Stimulated activated CD8-positive, alpha-beta memory T cell treated with anti-CD3 and anti-CD28 coated beads, Interleukin-15, amount 100 ng/mL, for 24 hours (primary cell): ENCODE results near the gene UBE2A.
A peak's percentile ranks its signal among the peaks of the same experiment; 100 is the strongest.

Source experiments
- DNase-seq: peaks from one replicate; pipeline ENCODE4 v3.0.0-alpha.2; 2020; ENCODE audit warnings: low read depth

UBE2A gene

GRCh38 chrX:119574394-119575266 is at the start of gene UBE2A:
Gene UBE2A, plus strand, starts transcription at chrX:119574563. Its CDS starts 149 bp downstream, at chrX:119574712.
- DNase-seq: peak; percentile 65

DNA sequence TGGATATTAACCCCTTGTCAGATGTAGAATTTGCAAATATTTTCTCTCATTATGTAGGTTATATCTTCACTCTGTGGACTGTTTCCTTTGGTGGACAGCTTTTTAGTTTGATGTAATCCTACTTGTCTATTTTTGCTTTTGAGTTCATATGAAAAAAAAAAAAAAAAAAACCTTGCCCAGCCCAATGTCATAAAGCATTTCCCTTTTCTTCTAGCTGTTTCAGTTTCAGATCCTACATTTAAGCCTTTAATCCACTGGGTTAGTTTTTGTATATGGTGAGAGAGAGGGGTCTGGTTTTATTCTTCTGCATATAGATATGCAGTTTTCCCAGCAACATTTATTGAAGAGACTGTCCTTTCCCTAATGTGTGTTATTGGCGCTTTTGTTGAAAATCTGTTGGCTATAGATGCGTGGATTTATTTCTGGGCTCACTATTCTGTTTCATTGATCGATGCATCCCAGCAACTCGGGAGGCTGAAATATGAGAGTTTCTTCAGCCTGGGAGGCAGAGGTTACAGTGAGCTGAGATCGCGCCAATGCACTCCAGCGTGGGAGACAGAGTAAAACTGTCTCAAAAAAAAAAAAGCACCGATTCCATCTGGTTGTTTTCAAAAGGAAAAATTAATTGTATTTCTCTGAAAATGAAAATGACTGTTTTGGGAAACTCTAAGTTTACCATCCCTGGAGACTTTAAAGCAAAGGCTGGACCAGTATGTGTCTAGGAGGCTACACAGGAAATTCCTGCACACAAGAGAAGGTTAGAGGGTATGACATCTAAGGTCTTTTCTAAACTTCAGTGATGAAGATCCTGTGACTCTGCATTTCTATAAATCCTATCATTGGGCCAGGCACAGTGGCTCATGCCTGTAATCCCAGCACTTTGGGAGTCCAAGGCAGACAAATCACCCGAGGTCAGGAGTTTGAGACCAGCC is 44.8 kb upstream of the UBE2A start:
- no peak for DNase-seq

- DNase-seq: no peak
These were observed 36.9 kb upstream of the UBE2A start for GRCh38 chrX:119537487-119537886.

DNA sequence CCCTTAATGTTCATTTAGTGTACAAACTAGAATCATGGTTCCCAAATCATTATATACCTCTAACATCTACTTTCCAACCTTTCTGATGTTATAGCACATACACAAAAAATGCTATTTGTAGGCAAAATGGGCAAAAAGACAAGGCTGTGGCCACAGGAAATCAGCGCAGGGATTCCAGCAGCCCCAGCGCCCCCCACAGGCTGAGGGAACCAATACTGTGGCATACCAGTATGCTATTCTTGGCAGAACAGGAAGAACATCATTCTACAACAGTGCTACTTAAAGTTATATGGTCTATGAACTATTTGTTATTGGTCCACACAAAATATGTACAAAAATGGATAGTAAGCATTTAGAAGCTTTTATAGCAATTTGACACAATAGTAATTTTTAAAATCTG is 34.5 kb upstream of the UBE2A start:
- DNase-seq: no peak

- no peak for DNase-seq
These were observed 33.2 kb upstream of the UBE2A start for GRCh38 chrX:119541188-119541587.

DNA sequence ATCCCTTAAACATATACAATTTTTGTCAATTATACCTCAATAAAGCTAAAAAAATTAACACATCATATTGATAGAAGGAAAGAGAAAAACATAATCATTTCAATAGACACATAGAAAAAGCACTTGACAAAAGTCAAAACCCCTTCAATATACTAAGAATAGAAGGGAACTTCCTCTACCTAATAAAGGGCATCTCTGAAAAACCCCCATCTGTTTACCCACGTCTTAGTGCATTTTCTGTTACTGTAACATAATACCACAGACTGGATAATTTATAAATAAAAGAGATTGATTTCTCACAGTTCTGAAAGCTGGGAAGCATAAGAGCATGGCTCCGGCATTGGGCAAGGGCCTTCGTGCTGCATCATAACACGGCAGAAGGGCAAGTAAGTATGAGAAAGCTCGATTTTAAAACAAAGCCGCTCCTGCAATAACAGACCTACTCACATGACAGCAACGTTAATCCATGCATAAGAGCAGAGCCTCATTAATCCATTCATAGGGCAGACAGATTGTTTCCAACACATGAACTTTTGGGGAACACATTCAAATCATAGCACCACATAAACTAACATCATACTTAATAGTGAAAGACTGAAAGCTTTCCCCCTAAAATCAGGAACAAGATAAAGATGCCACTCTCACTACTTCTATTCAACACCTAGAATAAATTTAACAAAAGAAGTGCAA is 24.9 kb upstream of the UBE2A start:
- no peak for DNase-seq

DNA sequence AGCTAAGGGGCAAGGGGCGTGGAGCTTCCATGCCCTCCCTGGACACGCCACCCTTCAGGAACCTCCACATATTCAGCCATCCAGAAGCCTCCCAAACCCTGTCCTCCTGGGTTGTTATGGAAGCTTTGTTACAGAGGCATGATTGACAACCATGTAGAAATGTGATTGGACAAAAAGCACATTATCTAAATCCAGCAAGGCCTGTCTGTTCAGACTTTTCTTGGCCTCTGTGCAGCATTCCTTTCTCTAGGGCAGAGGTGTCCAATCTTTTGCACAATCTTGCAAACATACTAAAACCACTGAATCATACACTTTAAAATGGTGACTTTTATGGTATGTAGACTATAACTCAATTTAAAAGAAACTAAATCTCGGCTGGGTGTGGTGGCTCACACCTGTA is 21.9 kb upstream of the UBE2A start:
- DNase-seq: no peak

GRCh38 chrX:119565107-119565663 is 9.2 kb upstream of the UBE2A start, which contains the start of gene STEEP1:
Gene STEEP1, minus strand, starts transcription at chrX:119565409. Its CDS starts 54 bp downstream, at chrX:119565355.
- peak; percentile 56 for DNase-seq

DNA sequence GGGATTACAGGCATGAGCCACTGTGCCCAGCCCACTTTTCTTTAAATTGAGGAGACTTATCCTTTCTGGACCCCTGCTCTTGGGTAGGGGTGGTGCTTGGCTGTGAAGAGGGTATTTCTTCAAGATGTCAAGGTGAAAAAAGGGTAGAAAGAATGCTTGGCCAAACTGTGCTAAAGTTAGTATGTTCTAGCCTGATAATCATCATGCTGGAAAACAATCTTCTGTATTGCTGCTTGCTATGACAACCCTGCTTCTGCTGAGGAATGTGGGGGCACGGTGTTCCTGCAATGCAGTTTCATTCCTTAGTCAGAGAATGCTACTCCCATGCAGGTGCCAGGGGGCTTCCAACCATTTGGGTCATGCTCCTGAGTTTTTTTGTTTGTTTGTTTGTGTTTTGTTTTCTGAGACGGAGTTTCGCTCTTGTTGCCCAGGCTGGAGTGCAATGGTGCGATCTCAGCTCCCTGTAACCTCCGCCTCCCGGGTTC is 4.0 kb upstream of the UBE2A start:
- DNase-seq: no peak

DNA sequence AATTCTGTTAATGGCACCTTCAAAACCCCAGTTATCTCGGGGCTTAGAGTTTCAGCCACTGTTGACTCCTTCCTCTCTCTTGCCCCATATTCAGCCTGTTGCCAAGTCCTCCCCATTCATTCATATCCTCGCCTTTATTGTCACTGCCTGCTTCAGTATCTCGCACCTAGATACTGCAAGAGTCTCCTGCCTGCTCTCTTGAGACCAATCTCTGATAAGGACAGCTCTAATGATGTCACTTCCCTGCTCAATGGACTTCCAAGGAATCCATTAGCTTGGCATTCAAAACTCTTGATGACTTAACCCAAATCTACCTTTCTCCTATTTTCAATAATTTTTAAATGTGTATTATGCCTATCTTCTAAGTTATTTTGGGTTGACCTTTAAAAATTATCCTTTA is 1.1 kb upstream of the UBE2A start:
- no peak for DNase-seq

DNA sequence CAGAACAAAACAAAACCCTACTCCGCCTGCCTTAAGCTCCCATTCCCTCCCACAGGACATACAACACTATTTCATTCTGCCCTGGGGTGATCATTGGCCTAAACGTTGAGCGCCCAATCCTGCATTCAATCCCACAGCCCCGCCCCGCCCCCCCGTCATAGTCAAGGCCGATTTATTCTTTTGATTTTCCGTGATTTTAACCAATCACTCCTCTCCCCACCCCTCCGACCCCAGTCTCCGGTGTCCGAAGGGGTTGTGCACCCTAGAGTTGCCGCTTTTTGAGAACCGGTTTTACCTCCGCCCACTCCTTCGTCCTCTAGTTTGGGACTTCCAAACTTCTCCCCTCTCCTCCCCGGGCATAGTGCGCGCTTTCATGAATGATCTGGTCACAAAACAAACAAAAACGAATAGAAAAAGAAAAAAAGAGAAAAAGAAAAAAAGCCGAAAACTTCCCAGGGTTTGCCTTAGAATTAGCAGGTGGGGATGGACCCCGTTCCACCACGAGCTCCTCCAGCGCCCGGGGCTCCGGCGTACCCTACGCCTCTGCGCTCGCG is 446 bp upstream of the UBE2A start:
- DNase-seq: no peak

GRCh38 chrX:119579414-119579813 is 5.1 kb downstream of the UBE2A start:
- no peak for DNase-seq

GRCh38 chrX:119583431-119584059 is 9.2 kb downstream of the UBE2A start:
- no peak for DNase-seq

GRCh38 chrX:119589810-119590209 is 15.4 kb downstream of the UBE2A start:
- no peak for DNase-seq

- DNase-seq: no peak
These were observed 28.4 kb downstream of the UBE2A start for GRCh38 chrX:119602701-119603255.

GRCh38 chrX:119604766-119605463 is 30.6 kb downstream of the UBE2A start:
- DNase-seq: no peak

GRCh38 chrX:119605464-119606279 is 31.3 kb downstream of the UBE2A start:
- peak; percentile 4 for DNase-seq

GRCh38 chrX:119606280-119607017 is 32.1 kb downstream of the UBE2A start, which contains the start of gene NKRF:
Gene NKRF, minus strand, starts transcription at chrX:119606424.
- DNase-seq: peak; percentile 60
